Skin epidermis (tissue), 12 donors: Measurements from ENCODE around the gene CCT8L2.
"Not testable (repeated sequence)": the region's sequence is repeated elsewhere in the genome, so short reads cannot be mapped to it uniquely, and the experiment has no call there.

Experiments used
- H3K27ac ChIP-seq, 21 experiments: fragments of 200-600 bp; sonication (generic) in 11 of 21; one replicate each; pipeline ENCODE4 v1.5.0; 2020; ENCODE audit warnings: mild to moderate bottlenecking in 3 of 21, inconsistent platforms in 2 of 21, moderate library complexity in 2 of 21
- H3K4me3 ChIP-seq, 7 experiments: fragments of 200-600 bp; sonication (generic) in 2 of 7; one replicate each; pipeline ENCODE4 v1.5.0; 2020; ENCODE audit warnings: inconsistent platforms in 2 of 7, mild to moderate bottlenecking in 2 of 7, moderate library complexity in 1 of 7

Gene CCT8L2, protein sequence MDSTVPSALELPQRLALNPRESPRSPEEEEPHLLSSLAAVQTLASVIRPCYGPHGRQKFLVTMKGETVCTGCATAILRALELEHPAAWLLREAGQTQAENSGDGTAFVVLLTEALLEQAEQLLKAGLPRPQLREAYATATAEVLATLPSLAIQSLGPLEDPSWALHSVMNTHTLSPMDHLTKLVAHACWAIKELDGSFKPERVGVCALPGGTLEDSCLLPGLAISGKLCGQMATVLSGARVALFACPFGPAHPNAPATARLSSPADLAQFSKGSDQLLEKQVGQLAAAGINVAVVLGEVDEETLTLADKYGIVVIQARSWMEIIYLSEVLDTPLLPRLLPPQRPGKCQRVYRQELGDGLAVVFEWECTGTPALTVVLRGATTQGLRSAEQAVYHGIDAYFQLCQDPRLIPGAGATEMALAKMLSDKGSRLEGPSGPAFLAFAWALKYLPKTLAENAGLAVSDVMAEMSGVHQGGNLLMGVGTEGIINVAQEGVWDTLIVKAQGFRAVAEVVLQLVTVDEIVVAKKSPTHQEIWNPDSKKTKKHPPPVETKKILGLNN

DNA sequence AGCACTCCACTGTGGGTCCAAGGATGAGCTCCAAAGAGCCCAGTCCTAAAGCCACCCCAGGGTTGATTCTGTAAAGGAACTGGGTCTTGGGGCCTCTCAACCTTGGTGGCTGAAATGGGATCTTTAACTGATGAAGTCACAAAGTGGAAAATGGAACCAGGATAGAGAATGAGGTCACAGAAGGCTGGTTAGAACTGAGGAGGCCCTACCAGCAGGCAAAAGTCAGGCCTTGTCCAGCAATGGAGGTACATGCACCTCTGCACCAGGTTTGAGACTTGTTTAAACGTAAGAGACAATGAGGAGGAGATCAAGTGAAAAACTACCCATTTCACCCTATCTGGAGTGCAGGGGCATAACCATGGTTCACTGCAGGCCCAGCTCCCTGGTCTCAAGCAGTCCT is at the start of gene CCT8L2:
CCT8L2 (minus strand) TSS at position 101 of the 400 bp plus-strand sequence. CDS start 260 bp downstream, outside the sequence.
- H3K4me3 ChIP-seq, H3K27ac ChIP-seq: not testable (repeated sequence)

DNA sequence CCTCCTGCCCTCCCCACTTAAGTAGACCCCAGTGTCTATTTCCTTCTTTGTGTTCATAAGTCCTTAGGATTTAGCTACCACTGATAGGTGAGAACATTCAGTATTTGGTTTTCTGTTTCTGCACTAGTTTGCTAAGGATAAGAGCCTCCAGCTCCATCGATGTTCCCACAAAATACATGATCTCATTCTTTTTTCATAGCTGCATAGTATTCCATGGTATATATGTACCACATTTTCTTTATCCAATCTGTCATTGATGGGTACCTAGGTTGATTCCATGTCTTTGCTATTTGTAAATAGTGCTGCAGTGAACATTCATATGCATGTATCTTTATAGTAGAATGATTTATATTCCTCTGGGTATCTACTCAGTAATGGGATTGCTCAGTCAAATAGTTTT is 42.8 kb upstream of the CCT8L2 start:
- not testable (repeated sequence) for H3K27ac ChIP-seq, H3K4me3 ChIP-seq

DNA sequence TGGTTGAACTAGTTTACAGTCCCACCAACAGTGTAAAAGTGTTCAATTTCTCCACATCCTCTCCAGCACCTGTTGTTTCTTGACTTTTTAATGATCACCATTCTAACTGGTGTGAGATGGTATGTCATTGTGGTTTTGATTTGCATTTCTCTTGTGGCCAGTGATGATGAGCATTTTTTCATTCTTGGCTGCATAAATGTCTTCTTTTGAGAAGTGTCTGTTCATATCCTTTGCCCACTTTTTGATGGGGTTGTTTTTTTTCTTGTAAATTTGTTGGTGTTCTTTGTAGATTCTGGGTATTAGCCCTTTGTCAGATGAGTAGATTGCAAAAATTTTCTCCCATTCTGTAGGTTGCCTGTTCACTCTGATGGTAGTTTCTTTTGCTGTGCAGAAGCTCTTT is 41.5 kb upstream of the CCT8L2 start:
- H3K27ac ChIP-seq, result not testable (repeated sequence)

DNA sequence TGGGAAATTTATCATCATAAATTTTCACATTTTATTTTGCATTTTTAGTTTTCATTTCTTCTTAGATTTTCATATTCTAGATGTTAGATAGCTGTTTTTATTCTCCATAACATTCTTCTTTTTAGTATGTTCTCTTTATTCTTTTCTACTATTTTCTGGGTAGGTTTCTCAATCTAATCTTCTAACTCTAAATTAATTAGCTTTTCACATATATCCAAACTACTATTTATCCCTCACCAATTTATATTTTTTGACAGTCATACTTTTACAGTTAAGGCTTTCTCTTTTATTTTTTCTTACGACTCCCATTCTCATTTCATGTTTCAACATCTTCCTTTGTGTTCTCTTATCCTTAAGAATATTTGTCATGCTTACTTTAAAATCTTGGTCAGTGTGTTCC is 35.9 kb upstream of the CCT8L2 start:
- H3K27ac ChIP-seq, H3K4me3 ChIP-seq: not testable (repeated sequence)

More for the DNA sequence above, 41.5 kb upstream of the CCT8L2 start:
- H3K4me3 ChIP-seq, result not testable (repeated sequence)

DNA sequence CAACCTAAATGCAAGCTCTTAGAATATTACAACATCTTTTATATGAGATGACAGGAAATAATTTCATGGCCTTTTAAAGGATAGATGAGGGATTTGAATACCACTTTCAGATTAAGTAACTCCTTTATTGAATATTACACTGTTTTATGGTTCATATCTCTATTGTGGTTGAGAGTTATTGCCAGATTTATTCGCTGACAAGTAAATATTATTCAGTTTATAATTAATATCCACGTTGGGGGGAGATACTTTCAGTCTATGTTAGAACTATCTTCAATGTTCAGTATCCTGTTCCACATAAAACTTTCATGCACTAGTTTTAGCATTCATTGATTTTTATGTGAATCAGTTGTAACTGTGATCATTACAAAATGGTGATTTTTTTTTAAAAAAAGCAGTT is 32.4 kb upstream of the CCT8L2 start:
- H3K27ac ChIP-seq, H3K4me3 ChIP-seq: not testable (repeated sequence)

DNA sequence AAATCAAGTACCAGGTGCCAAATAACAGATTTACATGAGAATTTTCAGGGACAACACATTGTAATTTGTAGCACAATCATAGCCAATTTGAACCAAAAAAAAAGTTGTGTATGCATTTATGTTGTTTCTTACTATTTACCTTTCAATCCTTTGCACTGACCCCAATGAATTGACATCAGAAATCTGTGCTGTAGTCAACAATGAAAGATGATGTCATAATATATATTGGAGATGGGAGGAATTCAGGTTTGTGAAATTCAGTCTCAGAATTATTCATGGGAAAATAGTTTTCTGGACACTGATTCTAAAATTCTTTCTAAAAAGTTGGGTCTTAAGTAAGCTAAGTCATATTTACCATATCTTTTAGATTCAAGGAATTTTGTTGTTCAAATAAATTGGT is 31.0 kb upstream of the CCT8L2 start:
- H3K27ac ChIP-seq, H3K4me3 ChIP-seq: not testable (repeated sequence)

DNA sequence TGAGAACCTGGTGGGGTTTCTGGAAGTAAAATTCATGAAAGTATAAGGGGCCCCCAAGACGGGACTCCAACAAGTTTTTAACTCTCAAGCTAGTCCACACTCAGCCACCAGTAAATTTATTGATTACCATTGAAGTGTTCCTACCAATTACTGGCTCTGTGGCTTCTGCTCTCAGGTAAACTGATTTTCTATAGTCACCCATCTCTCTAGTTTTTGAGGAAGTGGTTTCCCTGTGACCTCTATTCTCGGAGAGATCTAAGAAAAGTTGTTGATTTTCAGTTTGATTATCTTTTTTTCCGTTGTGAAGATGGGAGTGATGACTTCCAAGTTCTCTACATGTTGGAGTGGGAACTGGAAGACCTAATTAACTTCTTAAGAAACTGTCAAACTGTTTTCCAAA is 24.9 kb upstream of the CCT8L2 start:
- not testable (repeated sequence) for H3K4me3 ChIP-seq, H3K27ac ChIP-seq

DNA sequence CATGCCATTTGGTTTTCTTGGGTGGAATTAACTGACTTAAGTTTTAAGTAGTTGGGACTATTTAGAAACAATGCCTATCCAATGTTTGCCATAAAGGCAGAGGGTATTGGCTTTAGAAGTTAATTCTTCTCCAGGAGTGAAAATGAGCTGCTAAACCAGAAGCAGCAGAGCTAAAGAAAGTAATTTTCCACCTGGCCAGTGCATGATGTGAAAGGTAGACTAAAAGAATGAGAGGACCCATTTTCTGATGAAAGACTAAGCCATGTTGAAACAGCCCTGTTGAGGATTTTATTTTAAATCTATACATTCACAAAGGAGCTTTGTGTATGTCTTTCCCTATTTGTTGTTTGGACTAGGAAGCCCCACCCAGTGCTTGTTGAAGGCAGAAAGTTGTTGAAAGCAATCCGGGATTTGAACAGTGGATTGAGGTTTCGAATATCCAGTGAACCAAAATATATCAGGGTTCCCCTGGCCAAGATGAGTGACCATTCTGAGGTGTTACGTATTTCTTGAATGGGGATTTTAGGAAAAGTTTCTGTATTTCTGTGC is 23.9 kb upstream of the CCT8L2 start:
- H3K4me3 ChIP-seq, H3K27ac ChIP-seq: not testable (repeated sequence)

DNA sequence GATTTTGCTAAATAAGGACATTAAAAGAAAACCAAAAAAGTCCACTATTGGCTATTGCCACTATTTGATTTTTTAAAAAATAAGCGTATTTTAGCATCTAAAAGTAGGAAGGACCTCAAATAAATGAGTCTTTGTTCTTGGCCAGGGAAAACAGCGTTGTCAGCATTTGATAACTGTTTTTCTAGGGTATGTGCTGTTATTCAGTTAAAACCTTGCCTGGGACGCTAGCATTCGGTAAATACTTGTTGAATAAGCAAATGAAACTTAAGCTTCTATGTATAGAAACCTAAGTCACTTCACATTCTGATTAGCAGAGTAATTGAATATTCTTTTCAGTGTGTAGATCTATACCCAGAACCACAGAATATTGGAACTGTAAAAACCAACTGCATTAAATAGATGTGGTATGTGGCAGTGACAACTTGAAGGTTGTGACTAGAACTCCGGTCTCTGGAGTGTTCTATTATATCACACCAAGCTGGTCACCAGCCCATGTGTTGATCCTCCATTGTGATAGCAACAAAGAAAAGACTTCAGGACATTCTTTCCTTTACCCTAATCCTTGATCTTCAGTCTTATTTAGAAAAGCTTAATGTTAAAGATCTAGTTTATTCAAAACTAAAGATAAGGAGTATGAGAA is 23.1 kb upstream of the CCT8L2 start:
- H3K4me3 ChIP-seq, H3K27ac ChIP-seq: not testable (repeated sequence)

DNA sequence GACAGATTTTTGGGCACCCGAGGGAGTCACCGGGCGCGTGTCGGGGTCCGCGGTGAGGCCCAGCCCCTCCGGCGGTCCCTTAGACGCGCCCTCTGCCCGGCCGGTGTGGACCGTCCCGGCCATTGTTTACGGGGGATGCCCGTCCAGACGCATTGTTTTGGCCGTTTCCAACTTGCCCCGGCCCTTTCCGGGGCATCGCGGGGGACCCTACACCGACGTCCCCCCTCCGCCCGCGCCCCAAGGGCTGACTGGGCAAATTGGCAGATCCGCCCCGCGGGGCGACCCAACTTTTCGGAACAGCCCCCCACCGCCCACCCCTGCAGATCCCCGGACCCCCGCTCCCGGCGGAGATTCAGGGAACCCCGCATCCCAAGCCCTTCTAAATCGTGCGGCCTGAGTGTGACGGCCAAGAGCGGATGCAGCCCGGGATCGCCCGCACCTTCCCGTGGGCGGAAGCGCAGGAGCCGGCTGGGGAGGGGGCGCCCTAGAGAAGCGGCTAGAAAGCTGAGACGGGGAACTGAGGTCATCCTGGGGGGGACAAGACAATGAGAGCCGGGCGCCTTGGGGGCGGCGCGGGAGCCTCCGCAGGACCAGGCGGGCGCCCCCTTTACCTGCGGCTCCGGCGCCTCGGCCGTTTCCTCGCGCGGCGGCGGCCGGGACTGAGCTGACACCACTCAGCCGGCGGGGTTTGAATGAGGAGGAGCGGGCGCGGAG is 17.1 kb upstream of the CCT8L2 start:
- H3K4me3 ChIP-seq, result peak overlapping the region in 5 of 7 experiments; percentile 2 to 27 (median 13)
- H3K27ac ChIP-seq, result no peak overlapping the region

DNA sequence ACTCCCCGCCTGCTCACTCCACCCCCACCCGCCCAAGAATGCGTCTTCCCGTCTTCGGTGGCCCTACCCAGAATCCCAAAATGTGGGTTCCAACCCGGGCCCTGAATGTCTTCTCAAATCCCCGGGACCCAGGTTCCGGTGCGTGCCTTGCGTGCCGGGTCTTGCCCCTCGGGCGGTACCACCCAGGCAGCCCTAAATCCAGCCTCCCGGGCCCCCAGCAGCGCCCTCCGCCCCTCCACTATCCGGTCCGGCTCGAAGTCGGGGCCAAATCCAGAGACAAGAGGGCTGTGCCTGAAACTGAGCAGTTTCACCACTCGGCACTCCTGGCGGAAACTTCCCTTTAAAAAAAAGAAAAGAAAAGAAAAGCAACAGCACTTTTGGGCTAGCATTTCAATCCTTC is 16.3 kb upstream of the CCT8L2 start:
- peak overlapping the region in 1 of 7 experiments; percentile 4 for H3K4me3 ChIP-seq

DNA sequence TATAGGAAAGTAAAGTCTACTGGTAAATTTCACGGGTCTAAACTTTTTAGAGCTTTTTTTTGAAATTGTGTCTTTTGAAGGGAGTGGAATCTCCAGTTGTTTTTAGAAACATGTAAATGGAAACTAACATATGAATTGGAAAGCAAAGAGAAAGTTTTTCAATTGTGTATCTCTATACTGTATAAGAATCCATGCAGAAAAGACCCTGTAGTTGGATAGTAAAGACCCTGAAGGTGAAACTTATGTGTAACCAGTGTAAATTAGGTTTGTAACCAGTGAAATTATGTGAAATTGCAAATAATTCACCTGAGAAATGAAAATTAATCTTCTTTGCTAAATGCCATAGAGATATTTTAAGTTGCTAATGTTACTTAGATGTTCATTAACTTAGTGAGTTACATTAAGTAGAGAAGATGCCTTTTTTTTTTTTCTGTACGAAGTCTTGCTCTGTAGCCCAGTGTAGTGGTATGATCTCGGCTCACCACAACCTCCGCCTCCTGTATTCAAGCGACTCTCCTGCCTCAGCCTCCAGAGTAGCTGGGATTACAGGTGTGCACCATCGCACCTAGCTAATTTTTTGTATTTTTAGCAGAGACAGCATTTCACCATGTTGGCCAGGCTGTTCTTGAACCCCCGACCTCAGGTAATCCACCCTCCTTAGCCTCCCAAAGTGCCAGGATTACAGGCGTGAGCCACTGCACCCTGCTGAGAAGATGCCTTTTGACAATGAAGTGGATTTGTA is 11.8 kb upstream of the CCT8L2 start:
- H3K27ac ChIP-seq, result not testable (repeated sequence)

More for the DNA sequence above, 16.3 kb upstream of the CCT8L2 start:
- no peak overlapping the region for H3K27ac ChIP-seq

DNA sequence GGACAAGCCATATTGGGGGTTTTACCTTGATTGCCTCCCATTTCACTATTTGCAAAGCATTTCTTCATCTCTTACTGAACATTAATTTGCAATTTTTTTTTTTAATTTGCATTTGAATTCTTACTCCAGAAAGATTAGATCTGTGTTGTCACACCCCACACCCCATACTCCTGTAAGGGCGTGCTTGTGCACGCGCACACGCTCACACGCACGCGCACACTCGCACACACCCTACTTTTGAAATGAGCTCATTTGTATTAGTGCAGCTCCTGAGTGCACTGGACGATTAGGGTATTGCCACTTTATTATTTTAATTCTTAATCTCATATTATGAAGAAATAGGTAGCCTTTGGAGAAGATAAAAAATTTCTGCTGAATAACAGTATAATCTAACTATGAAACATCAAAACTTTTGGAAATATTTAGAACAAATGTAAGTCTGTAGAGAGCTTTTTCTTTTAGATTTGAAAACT is 11.2 kb upstream of the CCT8L2 start:
- not testable (repeated sequence) for H3K27ac ChIP-seq, H3K4me3 ChIP-seq

More for the DNA sequence above, 11.8 kb upstream of the CCT8L2 start:
- not testable (repeated sequence) for H3K4me3 ChIP-seq

DNA sequence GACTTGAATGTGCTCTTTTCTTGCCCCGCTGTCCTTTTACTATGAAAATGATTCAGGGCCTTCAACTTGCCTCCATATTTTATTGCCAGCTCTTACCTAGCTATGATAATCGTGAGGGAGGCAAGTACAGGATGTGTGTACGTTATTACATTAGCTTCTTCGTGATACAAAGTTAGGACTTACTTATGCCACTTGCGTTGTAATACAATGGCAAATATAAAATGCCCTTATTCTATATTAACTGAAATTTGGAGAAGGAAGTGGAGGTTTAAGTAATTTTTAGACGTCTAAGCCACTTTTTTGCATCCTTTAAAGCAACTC is 10.8 kb upstream of the CCT8L2 start:
- Histone ChIP-seq H3K27ac (no peak overlapping the region), H3K4me3 (no peak overlapping the region)

DNA sequence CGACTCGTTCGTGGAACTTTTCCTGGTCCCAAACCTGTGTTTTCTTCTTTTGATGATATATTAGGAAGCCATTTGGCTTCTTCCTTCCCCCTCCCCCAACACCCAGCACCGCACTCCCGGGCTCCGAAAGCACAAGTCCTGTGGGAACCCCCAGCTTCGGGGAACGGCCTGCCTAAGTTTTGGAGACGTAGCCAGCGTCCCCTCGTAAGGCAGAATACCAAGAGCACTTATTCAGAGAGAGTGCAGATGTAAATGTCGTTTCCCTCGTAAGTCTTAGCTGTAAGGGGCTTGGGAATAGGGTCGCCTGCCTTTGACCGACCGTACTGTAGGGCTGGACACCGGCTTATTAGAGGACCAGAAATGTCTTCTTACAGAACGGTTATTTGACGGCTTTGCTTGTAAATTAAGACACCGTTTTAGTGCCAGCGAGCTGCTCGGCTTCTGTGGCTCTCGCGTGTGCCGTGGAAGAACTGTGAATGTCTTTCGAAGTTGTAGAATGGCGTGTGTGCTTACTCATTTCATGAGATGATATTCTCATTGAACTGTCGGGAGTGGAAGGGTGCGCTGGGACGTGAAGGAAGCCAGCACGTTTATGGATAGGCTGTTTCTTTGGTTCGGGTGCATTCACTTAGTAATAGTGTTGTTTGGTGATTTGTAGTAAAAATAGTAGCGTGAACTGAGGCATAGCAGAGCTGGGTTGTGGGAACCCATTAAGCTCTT is 10.3 kb upstream of the CCT8L2 start:
- H3K27ac ChIP-seq, result peak overlapping the region in 6 of 21 experiments; percentile 7 to 85 (median 32)
- peak overlapping the region in 4 of 7 experiments; percentile 9 to 34 (median 20) for H3K4me3 ChIP-seq

DNA sequence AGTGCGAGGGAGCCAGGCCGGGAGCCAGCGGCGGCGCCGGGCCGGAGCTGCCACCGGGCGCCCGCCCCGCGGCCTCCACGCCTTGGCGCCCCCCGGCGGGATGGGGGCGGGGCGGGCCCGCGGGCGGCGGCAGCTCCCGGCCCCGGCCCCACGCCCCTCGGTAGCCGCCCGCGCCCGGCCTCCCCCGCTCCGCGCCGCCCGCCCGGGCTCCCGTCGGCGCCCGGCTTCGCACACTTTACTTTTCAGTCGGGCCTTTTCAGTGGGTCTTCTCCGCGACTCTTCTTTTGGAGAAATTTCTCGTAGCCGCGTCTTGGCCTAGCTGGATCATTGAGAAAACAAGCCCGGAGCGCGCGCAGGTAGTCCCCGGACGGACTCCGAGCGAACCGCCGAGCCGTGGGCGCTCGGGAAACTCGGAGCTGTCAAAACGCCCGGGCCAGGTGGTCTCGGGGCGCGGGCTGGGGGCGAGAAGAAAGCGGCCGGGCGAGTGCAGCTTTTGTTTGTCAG is 9.7 kb upstream of the CCT8L2 start:
- Histone ChIP-seq H3K27ac (peak overlapping the region in 5 of 21 experiments; percentile 19 to 89 (median 79)), H3K4me3 (peak overlapping the region in 6 of 7 experiments; percentile 9 to 43 (median 29))

DNA sequence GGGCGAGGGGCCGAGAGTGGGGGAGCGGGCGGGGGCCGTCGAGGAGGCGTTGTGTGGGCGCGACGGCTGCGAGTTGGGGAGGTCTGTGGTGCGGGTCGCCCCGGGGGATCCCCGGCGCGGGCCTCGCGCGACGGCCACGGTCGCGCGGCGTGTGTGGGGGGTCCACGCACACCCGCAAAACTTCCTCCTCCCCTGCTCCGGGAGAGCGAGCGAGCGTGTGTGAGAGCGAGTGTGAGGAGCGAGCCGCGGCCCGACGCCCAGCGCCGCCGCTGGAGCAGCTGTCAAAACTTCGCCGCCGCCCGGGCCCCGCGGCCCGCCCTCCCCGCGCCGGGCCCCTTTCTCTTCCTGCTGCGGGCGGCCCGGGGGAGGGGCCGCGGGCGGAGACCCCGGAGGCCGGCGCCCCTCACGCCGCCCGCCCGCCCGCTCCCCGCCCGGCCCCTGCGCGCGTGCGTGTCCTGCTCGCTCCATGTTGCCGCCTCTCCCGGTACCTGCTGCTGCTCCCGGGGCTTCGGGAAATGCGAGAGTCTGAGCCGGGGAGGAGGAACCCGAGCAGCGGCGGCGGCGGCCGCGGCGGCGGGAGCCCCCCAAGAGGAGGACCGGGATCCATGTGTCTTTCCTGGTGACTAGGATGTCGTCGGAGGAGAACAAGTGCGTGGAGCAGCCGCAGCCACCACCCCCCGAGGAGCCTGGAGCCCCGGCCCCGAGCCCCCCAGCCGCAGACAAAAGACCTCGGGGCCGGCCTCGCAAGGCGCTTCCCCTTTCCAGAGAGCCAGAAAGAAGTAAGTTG is 9.0 kb upstream of the CCT8L2 start:
- Histone ChIP-seq H3K4me3 (peak overlapping the region; percentile 11 to 43 (median 24)), H3K27ac (peak overlapping the region in 9 of 21 experiments; percentile 18 to 89 (median 54))
